Mammary epithelial cell (primary cell): ENCODE results near the gene ZSCAN29.

Source experiments
- CTCF ChIP-seq, 2 donors: IDR thresholded peaks in 1 of 2; conservative IDR thresholded peaks in 1 of 2; 2 replicates each; pipeline ENCODE4 v1.5.1; 2011 to 2012; ENCODE audit warnings: inconsistent platforms in 2 of 2, low read length in 2 of 2, mild to moderate bottlenecking in 2 of 2, control low read depth in 1 of 2, low read depth in 1 of 2; ENCODE audit not compliant: insufficient read depth in 1 of 2; ENCODE audit errors: extremely low read depth in 1 of 2
- EZH2 ChIP-seq: IDR thresholded peaks from 2 replicates; pipeline ENCODE4 v1.6.1; 2012; ENCODE audit warnings: low read length, inconsistent platforms, borderline replicate concordance

- TF ChIP-seq CTCF (conservative IDR thresholded peaks at IDR 0.05 in 1 of 2, IDR thresholded peaks at IDR 0.05 in 1 of 2; ENCODE audit: extremely low read depth in 1 of 2, insufficient read depth in 1 of 2, low read depth in 1 of 2, low read length in 2 of 2) (no peak), EZH2 (no peak)
Observed at GRCh38 chr15:43420435-43420834, 49.6 kb upstream of the ZSCAN29 start.
